Thyroid gland (tissue), 4 donors: Measurements from ENCODE around the gene CEACAM4.

Experiments
- CTCF ChIP-seq, 6 experiments: fragments of 200-600 bp in 3 of 6; fragments of 450-650 bp in 3 of 6; sonication (generic) in 3 of 6; IDR thresholded peaks; one replicate each; pipeline ENCODE4 v1.5.1; 2016 to 2019; ENCODE audit warnings: antibody characterized with exemption in 6 of 6, mild to moderate bottlenecking in 2 of 6, inconsistent platforms in 1 of 6, moderate library complexity in 1 of 6
- POLR2A ChIP-seq, 2 donors: fragments of 450-650 bp; IDR thresholded peaks; one replicate each; pipeline ENCODE4 v1.6.1; 2017; ENCODE audit warnings: antibody characterized with exemption in 2 of 2, mild to moderate bottlenecking in 2 of 2, moderate library complexity in 1 of 2

- TF ChIP-seq POLR2A (IDR thresholded peaks at IDR 0.05) (no peak), CTCF (IDR thresholded peaks at IDR 0.05) (no peak)
These were observed 23.0 kb upstream of the CEACAM4 start for GRCh38 chr19:41649827-41650226.
